ENCODE data around the gene ARHGAP33.
A peak's percentile ranks its signal among the peaks of the same experiment; 100 is the strongest.

The ARHGAP33 gene

GRCh38 chr19:35740423-35741202, 34.8 kb upstream of the ARHGAP33 start:
- DNase-seq (ENCODE audit: low read depth) = peak; percentile 94

- no peak for DNase-seq (ENCODE audit: low read depth)
Observed at GRCh38 chr19:35741203-35741515, 34.2 kb upstream of the ARHGAP33 start.

- peak; percentile 64 for DNase-seq (ENCODE audit: low read depth)
Observed at GRCh38 chr19:35742121-35742724, 33.1 kb upstream of the ARHGAP33 start, which contains the start of gene IGFLR1. IGFLR1 (minus strand) TSS chr19:35742452; CDS start chr19:35741180, 1,272 bp downstream.

GRCh38 chr19:35743640-35744429, 31.5 kb upstream of the ARHGAP33 start:
- no peak for DNase-seq (ENCODE audit: low read depth)

- peak; percentile 87 for DNase-seq (ENCODE audit: low read depth)
Observed at GRCh38 chr19:35744430-35745327, 30.7 kb upstream of the ARHGAP33 start.

- DNase-seq (ENCODE audit: low read depth) = peak; percentile 94
Observed at GRCh38 chr19:35745328-35746086, 29.9 kb upstream of the ARHGAP33 start, which contains the start of the genes PSENEN and U2AF1L4. PSENEN (plus strand) TSS chr19:35745651; CDS start chr19:35745931, 280 bp downstream. U2AF1L4 (minus strand) TSS chr19:35745418; CDS start chr19:35745391, 27 bp downstream.

- no peak for DNase-seq (ENCODE audit: low read depth)
Observed at GRCh38 chr19:35746087-35746462, 29.3 kb upstream of the ARHGAP33 start.

- no peak for DNase-seq (ENCODE audit: low read depth)
Observed at GRCh38 chr19:35746531-35746930, 28.8 kb upstream of the ARHGAP33 start.

- peak; percentile 97 for DNase-seq (ENCODE audit: low read depth)
Observed at GRCh38 chr19:35748106-35749020, 27.0 kb upstream of the ARHGAP33 start, which contains the start of gene LIN37. LIN37 (plus strand) TSS chr19:35748576; CDS start chr19:35748725, 149 bp downstream.

GRCh38 chr19:35750167-35750566, 25.2 kb upstream of the ARHGAP33 start:
- DNase-seq (ENCODE audit: low read depth) = no peak

GRCh38 chr19:35751839-35752745, 23.3 kb upstream of the ARHGAP33 start:
- no peak for DNase-seq (ENCODE audit: low read depth)

- DNase-seq (ENCODE audit: low read depth) = no peak
Observed at GRCh38 chr19:35752746-35753350, 22.5 kb upstream of the ARHGAP33 start.

- DNase-seq (ENCODE audit: low read depth) = no peak
Observed at GRCh38 chr19:35753634-35754369, 21.6 kb upstream of the ARHGAP33 start.

GRCh38 chr19:35754370-35755130, 20.8 kb upstream of the ARHGAP33 start:
- no peak for DNase-seq (ENCODE audit: low read depth)

GRCh38 chr19:35755131-35755549, 20.2 kb upstream of the ARHGAP33 start:
- no peak for DNase-seq (ENCODE audit: low read depth)

GRCh38 chr19:35755550-35756376, 19.6 kb upstream of the ARHGAP33 start:
- peak; percentile 59 for DNase-seq (ENCODE audit: low read depth)

Data from activated T-cell treated with anti-CD3 and anti-CD28 coated beads for 48 hours (primary cell).